Body of pancreas (tissue), 4 donors: ENCODE results near the gene CX3CL1.

Experiments
- CTCF ChIP-seq, 7 experiments: fragments of 450-650 bp in 4 of 7; fragments of 200-600 bp in 3 of 7; sonication (generic) in 3 of 7; IDR thresholded peaks; one replicate each; pipeline ENCODE4 v1.5.1; 2016 to 2019; ENCODE audit warnings: antibody characterized with exemption in 7 of 7
- POLR2A ChIP-seq, 3 donors: fragments of 450-650 bp; IDR thresholded peaks; one replicate each; pipeline ENCODE4 v1.6.1; 2016; ENCODE audit warnings: antibody characterized with exemption in 3 of 3, mild to moderate bottlenecking in 2 of 3

GRCh38 chr16:57373117-57373947 is 1.0 kb downstream of the CX3CL1 start:
- TF ChIP-seq POLR2A (IDR thresholded peaks at IDR 0.05), result no peak
- no peak for TF ChIP-seq CTCF (IDR thresholded peaks at IDR 0.05)
